GM18526 (cell line): ENCODE results near the gene CISD2.

Experiments
- POLR2A ChIP-seq: IDR thresholded peaks from 3 replicates; pipeline ENCODE4 v1.6.1; 2011; ENCODE audit not compliant: insufficient read length; ENCODE audit errors: extremely low read depth

Gene CISD2

DNA sequence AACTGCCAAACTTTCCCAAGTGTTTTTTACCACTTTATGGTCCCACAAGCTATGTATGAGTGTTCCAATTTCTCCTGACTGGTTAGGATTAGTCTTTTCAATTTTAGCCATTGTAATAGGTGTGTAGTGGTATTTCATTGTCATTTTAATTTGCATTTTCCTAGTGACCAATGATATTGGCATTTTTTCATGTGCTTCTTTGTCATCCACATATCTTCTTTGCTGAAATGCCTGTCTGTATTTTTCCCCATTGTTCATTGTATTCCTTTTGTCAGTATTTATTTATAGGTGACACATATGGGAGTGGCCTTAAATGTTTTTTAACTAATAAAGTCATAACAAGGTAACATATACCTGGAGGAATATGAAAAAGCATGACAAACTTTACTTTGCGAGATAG lies 32.2 kb upstream of the CISD2 start:
- no peak for TF ChIP-seq POLR2A

GRCh38 chr4:102842367-102842766 lies 26.4 kb upstream of the CISD2 start:
- no peak for TF ChIP-seq POLR2A

- no peak for TF ChIP-seq POLR2A
Observed at GRCh38 chr4:102843273-102843672, 25.5 kb upstream of the CISD2 start.

DNA sequence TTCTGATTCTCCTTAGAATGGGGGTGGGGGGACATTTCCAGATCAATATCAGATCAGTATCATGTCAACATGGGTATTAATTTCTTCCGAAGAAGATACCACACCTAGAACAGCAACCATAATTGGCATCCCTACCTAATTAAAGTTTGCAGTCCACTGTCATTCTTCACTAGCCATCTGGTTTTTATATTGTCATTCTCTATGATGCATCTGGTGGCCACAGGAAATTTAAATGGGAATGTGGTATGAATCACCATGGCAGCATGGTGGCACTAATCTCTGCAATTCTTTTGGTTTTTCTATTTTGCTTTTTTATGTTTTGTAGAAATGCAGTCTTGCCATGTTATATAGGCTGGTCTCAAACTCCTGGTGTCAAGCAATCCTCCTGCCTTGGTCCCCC lies 24.9 kb upstream of the CISD2 start:
- no peak for TF ChIP-seq POLR2A

DNA sequence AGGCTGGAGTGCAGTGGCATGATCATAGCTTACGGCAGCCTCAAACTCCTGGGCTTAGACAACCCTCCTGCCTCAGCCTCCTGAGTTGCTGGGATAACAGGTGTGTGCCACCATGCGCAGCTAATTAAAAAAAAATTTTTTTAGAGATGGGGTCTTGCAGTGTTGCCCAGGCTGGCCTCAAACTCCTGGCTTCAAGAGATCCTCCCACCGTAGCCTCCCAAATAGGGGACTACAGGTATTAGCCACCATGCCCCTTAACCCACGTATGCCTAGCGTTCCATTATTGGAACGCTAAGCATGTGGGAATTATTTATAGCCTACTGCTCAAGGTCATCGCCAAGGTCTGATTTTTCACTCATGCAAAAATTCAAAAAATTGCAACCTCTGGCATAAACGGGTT lies 21.1 kb upstream of the CISD2 start:
- TF ChIP-seq POLR2A = no peak

GRCh38 chr4:102849579-102850104 lies 19.1 kb upstream of the CISD2 start:
- TF ChIP-seq POLR2A = no peak

DNA sequence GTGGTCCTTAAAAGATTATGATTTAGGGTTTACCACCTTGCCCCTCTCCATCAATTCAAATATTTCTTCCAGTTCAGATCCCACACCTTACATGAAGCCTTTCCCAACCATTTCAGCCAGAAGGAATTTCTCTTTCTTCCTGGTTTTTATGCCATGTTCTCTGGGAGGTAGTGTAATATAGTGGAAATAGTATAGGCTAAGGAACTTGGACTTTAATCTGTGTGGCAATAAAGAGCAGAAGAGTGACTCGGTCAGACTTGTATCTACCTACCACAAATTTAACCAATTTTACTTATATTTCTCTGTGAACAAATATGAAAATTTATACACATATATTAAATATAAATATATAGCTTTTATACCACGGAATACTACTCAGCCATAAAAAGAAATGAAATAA lies 18.4 kb upstream of the CISD2 start:
- TF ChIP-seq POLR2A = no peak

DNA sequence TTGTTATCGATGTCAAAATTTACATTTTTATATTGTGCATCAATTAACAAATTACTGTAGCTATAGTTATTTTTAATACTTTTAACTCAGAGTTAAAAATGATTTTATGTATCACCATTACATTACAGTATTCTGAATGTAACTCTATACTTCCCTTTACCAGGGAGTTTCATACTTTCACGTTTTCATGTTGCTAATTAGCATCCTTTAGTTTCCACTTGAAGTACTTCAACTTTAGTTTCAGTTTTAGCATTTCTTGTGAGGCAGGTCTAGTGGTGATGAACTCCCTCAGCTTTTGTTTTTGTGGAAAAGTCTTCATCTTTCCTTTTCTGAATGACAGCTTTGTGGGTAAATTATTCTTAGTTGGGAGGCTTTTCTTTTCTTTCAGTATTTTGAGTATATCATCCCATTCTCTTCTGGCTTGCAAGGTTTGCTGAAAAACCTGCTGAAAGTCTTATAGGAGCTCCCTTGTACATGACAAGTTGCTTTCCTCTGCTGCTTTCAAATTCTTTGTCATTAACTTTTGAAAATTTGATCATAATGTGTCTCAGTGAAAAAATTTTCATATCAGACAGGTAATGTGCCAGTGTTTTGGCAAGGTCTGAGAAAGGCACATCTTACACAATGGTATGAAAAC lies 9.8 kb upstream of the CISD2 start:
- TF ChIP-seq POLR2A = no peak

GRCh38 chr4:102860611-102861324 lies 8.0 kb upstream of the CISD2 start:
- no peak for TF ChIP-seq POLR2A

DNA sequence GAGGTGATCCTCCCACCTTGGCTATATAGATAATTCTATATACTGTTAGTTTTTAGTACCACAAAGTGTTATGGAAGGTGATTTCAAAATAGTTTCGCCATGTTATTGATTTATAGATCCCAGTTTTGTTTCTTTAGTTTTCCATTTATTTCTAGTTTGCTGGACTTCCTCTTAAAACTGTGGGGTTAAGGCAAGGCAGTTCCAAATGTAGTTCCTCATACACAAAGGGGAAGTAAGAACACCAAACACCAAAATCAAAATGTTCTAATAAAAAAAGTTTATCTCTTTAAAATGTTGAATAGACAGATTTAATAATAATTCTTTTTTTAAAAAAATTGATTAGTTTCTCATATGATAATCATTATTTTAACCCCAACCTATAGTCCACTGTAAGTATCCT lies 6.8 kb upstream of the CISD2 start:
- TF ChIP-seq POLR2A = no peak

- TF ChIP-seq POLR2A = no peak
Observed at GRCh38 chr4:102862747-102863146, 6.0 kb upstream of the CISD2 start.

DNA sequence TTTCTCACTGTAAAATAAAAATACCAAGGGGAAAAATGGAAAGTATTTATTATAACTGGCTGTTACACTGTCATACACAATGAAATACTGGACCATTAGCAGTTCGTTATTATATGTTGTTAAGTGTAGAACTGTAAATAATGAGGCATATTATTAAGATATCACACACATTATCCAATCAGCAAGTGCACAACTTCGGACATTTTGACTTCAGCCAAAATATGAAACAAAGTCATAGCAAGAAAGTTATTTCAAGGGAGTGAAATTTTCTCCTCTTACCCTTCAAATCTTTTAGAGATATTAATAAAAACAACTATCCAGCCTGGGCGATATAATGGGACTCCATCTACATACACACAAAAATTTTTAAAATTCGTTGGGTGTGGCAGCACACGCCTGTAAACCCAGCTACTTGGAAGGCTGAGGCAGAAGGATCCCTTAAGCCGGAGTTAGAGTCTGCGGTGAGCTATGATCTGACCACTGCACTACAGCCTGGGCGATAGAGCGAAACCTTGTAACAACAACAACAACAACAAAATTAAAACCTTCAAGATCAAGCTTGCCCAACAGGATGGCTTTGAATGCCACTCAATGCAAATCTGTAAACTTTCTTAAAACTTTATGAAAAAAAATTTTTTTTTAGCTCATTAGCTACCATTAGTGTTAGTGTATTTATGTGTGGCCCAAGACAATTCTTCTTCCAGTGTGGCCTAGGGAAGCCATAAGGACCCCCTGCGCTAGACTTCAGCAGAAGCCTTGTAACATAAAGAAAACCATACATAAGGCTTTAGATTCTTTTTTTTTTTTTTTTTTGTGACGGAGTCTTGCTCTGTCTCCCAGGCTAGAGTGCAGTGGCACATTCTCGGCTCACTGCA lies 1.3 kb upstream of the CISD2 start:
- no peak for TF ChIP-seq POLR2A

GRCh38 chr4:102868153-102868780 lies 525 bp upstream of the CISD2 start:
- no peak for TF ChIP-seq POLR2A

- TF ChIP-seq POLR2A = no peak
Observed at GRCh38 chr4:102869569-102870197, 891 bp downstream of the CISD2 start.

DNA sequence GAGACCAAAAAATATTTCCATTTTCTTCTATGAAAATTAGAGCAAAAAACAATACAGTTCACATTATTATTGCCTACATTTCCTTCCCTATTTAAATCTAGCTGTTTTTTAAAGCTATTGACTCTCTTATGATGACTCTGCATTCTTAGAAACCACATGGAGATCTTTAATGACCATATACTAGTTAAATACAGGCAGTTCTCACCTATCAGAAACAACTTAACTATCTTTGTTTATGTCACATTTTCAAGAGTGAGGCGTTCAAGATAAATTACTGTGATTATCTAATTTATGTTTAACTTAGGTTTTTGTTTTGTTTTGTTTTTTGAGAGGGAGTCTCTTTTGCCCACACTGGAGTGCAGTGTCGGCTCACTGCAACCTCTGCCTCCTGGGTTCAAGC lies 3.0 kb downstream of the CISD2 start:
- no peak for TF ChIP-seq POLR2A
